D341Med (cell line): ENCODE measurements around the gene TENM4.

ENCODE experiments used
- DNase-seq: peaks from one replicate; pipeline ENCODE4 v3.0.0; 2012; ENCODE audit warnings: low spot score

TENM4 gene

GRCh38 chr11:78972590-78972989 is 468.2 kb downstream of the TENM4 start:
- DNase-seq, result no peak

GRCh38 chr11:78972177-78972576 is 468.7 kb downstream of the TENM4 start:
- no peak for DNase-seq

GRCh38 chr11:78967811-78968210 is 473.0 kb downstream of the TENM4 start:
- DNase-seq, result no peak

- DNase-seq, result no peak
These were observed 475.4 kb downstream of the TENM4 start for GRCh38 chr11:78965432-78965831.

- DNase-seq, result no peak
These were observed 478.7 kb downstream of the TENM4 start for GRCh38 chr11:78961937-78962701.

- no peak for DNase-seq
These were observed 479.6 kb downstream of the TENM4 start for GRCh38 chr11:78961247-78961646.

GRCh38 chr11:78958444-78958843 is 482.4 kb downstream of the TENM4 start:
- DNase-seq, result no peak

- DNase-seq, result no peak
These were observed 483.2 kb downstream of the TENM4 start for GRCh38 chr11:78957476-78958245.

- no peak for DNase-seq
These were observed 486.1 kb downstream of the TENM4 start for GRCh38 chr11:78954696-78955095.

- no peak for DNase-seq
These were observed 486.6 kb downstream of the TENM4 start for GRCh38 chr11:78954261-78954660.

GRCh38 chr11:78952890-78953289 is 487.9 kb downstream of the TENM4 start:
- no peak for DNase-seq

- no peak for DNase-seq
These were observed 488.7 kb downstream of the TENM4 start for GRCh38 chr11:78952175-78952574.

- DNase-seq, result no peak
These were observed 490.7 kb downstream of the TENM4 start for GRCh38 chr11:78949976-78950690.

- DNase-seq, result no peak
These were observed 493.6 kb downstream of the TENM4 start for GRCh38 chr11:78946945-78947902.

GRCh38 chr11:78943841-78944240 is 497.0 kb downstream of the TENM4 start:
- no peak for DNase-seq

GRCh38 chr11:78943154-78943553 is 497.7 kb downstream of the TENM4 start:
- no peak for DNase-seq

- no peak for DNase-seq
These were observed 499.5 kb downstream of the TENM4 start for GRCh38 chr11:78941226-78941851.

- DNase-seq, result no peak
These were observed 500.2 kb downstream of the TENM4 start for GRCh38 chr11:78940500-78941225.

GRCh38 chr11:78938971-78939370 is 501.9 kb downstream of the TENM4 start:
- DNase-seq, result no peak

GRCh38 chr11:78938036-78938435 is 502.8 kb downstream of the TENM4 start:
- no peak for DNase-seq
